NCI-H774 (cell line): ENCODE measurements around the gene PPIP5K2.
"Not testable (repeated sequence)": the region's sequence is repeated elsewhere in the genome, so short reads cannot be mapped to it uniquely, and the experiment has no call there.

Experiments
- DNase-seq: peaks from one replicate; lab custom pipeline; 2025; lab: John Stamatoyannopoulos, UW

PPIP5K2 gene

DNA sequence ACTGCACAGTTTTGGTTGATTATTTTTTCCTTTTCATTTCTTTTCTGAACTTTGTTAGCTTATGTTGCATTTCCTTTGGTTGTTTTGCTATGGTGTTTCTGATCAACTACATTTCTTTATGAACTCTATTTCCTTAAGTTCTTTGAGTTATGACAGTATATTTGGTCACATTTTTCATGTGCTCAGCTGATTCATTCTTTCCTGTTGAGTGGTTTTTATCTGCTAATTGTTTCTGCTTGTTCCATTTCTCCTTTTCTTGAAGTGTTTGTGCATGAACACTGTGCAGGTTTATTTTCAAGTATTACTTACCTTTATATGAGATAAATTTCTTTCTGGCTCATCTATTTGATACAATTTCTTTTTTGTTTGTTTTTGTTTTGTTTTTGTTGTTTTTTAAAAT is 87.6 kb downstream of the PPIP5K2 start:
- DNase-seq: no peak

DNA sequence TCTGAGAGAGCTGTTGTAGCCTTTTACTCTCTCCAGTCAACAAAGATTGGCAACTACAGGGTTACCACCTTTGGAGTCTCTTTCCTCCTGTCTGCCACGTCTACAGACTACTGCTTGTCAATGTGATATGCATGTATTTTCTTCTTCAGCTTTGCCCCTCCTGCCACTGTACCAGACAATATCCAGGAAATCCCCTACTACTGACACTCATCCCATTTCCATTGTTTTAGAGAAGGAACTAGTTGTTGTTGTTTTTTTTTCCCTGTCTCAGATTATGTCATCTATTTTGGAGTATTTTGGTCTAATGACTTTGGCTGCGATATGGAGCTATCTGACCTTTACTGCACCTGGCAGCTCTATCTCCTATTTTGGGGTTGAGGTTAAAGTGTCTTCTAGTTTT is 88.4 kb downstream of the PPIP5K2 start:
- DNase-seq: no peak

DNA sequence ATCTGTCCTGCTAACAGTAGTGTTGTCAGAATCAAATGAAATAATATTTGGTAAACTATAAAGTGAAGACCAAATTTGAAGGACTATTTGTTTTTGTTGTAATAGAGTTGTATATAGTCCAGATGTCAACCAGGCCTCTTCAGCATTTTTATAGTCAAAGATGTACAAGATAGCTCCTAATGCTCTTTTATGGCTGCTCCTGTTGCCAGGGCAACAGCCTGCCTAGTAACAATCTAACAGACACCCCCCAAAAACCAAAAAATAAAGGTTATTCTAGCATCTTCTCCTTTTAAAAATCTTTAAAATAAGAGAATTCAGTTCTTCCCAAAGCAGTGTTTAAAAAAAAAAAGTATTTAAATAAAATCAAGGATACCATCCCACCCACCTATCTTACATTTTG is 89.0 kb downstream of the PPIP5K2 start:
- no peak for DNase-seq

DNA sequence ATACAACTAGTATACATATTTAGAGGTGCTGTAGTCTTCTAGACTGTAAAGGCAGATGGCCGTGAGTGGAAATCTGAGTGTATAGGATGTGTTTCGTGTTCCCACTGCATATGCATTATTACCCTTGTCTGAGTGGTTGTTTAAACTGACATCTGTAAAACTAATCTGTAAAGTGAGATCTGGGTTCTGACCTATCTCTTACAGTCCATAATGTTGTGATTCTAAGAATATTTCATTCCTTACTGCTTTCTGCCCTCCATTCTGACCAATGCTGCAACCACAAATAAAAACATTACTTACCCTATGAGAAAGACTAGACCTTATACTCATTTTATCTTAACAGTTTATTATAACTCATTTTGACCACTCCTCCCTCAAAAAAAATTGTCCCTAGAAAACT is 90.9 kb downstream of the PPIP5K2 start:
- no peak for DNase-seq

DNA sequence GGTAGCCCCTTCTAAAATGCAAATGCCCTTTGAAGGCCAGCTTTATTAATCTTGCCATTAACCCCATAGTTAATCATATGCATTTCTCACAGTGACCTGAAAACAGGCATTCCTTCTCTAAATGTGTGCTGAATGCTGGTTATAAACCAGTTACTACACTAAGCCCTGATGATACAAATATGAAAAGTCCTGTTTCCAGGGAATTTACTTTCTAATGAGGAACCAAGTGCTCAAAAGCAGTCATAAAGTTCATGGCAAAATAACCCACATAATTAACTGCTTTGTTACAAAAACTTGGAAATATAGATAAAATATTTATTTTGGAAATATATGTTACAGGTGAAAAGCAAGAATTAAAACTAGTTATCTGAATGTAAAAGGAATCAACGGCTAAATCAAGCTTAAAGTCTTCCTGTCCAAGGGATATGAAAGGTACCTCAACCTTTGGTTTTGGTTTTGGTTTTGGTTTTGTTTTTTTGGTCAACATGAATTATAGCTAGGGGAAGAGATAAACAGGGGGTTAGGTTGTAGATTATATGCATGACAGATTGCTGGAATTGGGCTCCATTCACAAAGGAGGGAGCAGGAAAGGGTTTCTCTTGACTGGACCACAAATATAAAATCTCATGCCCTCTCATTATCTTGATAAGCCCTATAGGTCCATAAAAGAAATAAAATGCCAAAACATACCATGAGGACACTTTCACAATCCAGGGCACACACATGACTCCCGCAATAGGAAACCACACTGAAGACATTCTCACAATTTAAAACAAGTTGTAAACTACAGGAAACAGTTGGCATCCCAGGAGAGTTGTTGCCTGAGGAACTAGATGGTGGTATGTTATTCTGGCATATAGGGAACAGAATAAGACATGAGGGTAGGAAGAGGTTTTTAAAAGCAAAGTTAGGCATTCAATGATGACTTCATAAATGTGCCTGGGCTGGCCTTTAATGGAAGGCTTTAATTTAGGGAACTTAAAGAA is 91.8 kb downstream of the PPIP5K2 start:
- no peak for DNase-seq

DNA sequence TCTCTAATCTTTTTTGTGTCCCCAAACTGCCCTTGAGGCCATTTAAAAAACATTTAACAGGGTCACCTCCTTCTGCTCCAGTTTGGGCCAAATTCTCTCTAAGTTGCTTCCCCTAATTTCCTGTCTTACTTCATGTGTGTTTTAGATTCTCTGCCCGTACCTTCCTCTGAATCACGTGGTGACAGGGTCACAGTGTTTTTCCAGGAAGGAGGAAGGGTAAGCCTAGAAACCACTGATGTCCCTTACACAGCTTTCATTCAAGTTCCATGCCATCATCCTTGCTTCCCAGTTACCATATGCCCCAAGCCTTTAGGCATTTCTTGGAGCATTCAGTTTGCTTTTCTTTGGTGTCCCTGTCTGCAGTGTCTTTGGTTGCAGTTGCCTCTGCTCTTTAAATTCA is 96.0 kb downstream of the PPIP5K2 start:
- no peak for DNase-seq

DNA sequence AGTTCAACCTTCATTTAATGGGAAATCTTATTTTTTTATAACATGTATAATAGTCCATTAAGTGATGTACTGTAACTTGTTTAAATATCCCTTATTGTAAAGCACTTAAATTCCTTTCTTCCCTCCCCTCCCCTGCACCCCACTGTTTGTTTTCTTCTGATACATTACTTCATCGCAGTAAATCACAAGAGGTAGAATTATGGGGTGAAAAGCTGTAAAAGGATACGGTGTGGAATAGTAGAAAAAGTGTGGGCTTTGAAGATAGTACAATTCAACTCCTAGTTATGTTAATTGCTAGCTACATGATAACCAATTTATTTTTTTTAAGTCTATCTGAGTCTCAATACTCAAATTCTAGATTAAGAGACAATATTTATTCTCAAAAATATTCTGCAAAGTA is 96.6 kb downstream of the PPIP5K2 start:
- DNase-seq: no peak

DNA sequence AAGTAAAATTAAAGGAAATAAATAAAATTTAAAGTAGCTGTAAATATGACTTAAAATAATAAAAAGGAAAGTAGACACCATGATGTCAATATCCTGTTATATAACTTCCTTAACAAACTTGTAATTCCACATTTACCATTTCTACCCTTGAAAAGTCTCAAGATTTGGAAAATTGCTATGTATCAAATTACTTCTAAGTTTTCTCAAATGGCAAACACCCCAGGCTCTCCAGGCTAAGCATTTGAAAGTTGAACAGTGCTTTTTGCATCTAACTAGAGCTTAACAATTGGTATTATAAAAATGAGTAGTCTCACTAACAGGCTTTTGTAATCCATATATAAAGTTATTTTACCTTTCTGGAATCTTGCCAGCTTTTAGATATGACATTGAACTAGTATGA is 97.0 kb downstream of the PPIP5K2 start:
- DNase-seq: no peak

DNA sequence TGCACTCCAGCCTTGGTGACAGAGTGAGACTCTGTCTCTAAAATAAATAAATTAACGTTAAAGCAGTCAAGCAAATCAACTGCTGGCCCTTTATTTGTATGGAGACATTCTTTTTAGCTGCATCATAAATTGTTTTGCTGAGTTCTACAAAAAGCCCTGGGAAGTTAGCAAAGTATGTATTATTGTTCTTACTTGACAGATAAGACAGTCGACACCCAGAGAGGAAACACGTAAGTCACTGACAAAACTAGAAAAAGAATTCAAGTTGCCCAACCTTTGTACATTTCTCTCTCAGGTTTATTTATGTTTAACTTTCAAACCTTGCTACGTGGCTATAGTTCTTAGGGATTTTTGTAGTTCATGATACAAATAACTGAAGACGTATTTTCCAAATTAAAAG is 98.1 kb downstream of the PPIP5K2 start:
- DNase-seq: no peak

DNA sequence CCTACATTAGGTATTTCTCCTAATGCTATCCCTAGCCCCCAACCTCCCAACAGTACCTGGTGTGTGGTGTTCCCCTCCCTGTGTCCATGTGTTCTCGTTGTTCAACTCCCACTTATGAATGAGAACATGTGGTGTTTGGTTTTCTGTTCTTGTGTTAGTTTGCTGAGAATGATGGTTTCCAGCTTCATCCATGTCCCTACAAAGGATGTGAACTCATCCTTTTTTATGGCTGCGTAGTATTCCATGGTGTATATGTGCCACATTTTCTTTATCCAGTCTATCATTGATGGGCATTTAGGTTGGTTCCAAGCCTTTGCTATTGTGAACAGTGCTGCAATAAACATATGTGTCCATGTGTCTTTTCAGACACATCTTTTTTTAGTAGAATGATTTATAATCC is 99.0 kb downstream of the PPIP5K2 start:
- DNase-seq: not testable (repeated sequence)

DNA sequence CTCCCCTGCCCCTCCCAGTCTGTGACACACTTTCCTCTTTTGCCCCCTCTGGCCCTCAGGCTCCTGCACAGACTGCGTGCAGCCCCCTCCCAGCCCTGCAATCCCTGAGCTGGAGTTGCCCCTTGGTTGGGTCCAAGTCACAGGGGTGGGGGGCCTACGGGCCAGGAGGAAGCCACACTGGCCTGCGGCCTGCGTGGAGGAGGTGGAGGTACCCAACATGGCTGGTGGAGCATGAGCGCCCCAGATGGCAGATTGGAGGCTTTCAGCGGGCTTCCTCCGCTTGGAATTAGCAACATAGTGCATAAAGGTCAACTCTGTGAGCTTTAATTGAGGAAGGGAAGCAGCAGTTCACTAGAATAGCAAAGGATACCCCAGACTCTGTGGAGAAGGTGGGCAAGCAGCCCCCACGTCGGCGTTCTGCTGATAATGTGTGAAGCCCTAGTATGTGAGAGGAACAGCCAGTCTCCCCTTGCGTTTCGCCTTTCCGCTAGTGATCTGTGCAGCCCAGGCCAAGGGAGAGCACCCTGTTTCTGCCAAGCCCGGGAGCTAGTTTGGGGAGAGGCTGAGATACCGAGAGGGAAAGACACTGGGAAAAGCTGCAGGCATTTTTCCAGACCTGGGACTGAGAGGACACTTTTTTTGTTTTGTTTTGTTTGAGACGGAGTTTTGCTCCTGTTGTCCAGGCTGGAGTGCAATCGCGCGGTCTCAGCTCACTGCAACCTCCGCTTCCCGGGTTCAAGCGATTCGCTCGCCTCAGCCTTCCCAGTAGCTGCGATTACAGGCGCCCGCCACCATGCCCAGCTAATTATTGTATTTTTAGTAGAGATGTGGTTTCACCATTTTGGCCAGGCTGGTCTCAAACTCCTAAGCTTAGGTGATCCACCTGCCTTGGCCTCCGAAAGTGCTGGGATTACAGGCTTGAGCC is 103.2 kb downstream of the PPIP5K2 start:
- DNase-seq: no peak

DNA sequence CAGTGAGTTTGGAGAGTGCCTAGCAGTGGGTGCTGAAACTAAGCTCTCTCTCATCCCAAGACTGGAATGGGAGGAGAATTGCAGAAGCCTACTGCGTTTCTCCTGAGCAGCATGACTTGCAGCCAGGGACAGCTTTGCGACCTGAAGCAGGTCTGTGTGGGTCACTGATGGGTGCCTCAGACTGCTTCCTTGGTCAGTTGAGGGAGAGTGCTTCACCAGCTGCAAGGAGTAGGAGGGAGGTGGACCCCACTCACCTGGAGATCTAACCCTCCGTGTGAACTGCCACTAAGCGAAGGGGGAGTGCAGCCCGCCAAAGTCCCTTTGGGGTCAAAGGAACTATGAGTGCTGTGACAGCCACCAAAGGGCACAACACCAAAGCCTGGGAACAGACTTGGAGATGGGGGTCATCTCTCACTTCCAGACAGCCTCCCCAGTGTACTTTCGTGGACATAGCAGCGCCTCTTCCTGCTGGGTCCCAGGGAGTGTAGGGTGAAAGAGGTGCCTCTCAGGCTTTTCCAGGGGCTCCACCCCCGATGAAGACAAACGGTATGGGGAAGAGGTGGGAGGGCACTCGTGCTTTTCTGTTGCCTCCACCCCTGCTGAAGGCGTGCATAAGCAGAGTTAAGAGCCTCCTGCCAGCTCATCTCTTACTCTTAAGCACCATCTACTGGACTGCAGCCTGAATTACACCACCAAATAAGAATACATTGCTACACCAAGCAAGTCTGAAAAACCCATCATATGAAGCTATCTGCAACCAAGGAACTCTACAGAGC is 104.2 kb downstream of the PPIP5K2 start:
- DNase-seq: no peak

DNA sequence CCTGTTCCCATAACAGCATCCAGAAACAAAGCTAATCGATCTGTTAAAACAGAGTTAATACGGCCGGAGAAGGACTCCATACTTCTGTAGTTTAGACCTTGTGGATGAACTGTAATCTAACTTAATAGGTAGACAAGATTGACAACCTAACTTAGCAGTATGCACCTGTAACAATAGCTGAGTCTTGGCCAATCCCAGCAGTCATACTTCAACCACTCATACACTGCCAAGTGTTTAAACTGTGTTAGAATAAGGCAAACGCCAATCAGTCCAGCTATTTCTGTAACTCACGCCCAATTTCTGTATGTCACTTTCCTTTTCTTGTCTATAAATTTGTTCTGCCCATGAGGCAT is 104.8 kb downstream of the PPIP5K2 start:
- DNase-seq: no peak

DNA sequence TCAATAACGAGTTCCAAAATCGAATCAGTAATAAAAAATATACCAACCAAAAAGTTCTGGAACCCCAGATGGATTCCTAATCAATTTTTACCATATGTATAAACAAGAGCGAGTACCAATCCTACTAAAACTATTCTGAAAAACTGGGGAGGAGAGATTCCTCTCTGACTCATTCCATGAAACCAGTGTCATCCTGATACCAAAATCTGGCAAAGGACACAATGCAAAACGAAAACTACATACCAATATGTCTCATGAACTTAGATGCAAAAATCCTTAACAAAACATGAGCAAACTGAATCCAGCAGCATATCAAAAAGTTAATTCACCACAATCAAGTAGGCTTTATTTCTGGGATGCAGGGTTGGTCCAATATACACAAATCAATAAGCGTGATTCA is 108.0 kb downstream of the PPIP5K2 start:
- DNase-seq: no peak

DNA sequence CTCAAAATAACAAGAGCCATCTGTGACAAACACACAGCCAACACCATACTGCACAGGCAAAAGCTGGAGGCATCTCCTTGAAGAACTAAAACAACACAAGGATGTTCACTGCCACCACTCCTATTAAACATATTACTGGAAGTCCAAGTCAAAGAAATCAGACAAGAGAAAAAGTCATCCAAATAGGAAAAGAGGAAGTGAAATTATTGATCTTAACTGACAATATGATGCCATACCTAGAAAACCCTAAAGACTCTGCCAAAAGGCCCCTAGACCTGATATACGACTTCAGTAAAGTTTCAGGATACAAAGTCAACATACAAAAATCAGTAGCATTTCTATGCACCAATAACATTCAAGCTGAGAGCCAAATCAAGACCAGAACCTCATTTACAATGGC is 108.5 kb downstream of the PPIP5K2 start:
- DNase-seq: no peak

DNA sequence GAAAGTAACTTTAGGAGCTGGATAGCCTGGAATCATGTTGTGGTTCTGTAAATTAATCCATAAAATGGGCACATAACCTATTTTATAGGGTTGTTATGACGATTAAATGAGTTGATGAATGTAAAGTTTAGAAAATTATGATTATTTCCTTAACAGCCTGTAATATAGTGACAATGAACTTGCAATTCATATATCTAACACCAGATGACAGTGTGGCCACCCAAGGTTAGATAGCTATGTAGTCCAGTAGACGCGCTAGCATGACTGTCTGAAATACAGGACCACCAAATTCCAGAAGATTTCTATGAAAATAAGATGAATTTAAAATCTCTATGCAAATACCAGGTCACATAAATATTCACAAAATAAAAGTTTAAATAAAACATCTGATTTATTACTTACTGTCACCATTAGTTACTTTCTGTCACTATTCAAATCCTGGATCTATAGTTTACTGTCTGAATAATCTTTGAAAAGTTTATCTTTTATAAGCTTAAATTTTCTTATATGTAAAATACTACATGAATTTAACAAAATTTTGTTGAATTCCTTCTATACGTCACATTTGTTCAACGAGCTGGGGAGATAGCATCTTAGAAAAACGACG is 112.4 kb downstream of the PPIP5K2 start:
- DNase-seq: no peak

DNA sequence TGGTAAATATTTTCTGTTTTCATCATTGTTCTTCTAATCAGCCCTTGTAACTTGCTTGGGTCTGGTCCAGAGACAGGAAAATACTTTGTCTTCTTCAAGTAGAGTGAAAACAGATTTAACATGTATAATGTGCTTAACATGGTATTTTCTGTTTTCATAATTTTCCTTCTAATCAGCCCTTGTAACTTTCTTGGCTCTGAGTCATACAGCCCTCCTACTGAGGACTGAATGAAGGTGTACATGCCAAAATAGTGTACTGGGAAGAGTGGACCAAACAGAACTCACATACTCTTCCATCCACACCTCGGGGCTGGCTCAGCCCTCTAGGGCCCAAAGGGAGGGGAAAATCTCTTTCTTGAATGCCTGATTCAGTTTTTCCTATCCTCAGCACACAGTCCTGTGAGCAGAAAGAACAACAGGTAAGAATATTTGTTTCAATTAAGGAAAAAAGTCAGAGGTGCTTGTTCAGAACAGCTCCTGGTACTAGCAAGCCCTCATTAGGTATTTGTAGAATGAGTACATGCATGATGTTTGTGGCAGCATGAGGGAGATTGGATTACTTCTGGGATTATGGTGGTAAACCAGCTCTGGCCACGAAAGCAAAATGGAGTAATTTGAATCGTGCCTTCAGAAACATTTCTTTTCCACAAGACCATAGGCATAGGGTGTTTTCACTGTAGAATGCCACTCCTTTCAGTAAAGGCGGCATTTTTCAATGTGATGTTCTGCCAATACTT is 114.3 kb downstream of the PPIP5K2 start:
- DNase-seq: no peak

DNA sequence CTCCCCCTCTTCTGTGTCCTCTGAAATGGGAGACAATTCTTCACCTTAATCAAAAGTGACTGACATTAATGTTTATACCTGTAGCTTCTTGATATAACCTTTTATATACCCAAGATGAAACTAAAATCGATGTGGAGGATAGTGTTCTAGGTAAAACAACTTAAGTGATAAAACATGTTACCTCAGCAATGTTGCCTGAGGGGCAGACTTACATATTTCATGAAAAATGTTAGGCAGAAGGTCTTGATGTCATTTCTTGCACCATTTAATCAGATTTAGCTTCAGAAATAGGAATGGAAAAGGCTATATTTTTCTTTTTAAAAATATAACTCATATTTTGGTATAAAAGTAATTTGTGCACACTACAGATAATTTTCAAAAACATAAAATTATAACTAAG is 115.8 kb downstream of the PPIP5K2 start:
- DNase-seq: no peak

DNA sequence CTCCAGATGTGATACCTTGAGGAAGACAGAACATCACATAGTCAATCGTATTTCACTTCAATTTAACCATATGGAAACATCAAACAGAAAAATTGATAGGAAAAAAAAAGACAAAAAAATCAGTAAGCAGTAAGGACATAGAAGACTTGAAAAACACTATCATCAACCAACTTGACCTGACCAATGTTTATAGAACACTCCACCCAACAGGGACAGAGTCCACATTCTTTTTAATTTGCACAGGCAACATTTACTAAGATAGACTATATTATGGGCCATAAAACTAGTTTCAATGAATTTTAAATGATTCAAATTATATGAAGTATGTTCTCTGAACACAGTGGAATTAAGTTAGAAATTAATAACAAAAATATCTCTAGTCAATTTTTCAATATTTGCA is 117.7 kb downstream of the PPIP5K2 start:
- no peak for DNase-seq

DNA sequence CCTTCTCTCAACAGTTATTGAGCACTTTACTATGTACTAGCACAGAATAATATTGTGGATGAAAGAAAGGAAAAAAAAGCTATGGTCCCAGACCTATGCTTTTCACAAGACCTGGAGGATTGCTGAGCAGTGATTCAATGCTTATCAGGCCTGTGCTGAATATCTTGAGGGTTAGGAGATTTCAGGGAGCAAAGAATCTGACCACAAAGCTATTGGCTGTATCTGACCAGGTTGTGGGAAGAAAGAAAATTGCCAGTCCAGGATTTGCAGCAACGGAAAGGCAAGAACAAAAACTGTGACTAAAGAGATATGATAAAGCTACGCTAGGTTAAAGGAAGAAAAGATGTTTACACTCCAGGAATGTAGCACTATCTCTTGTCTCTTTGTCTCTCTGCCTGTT is 123.6 kb downstream of the PPIP5K2 start:
- no peak for DNase-seq

DNA sequence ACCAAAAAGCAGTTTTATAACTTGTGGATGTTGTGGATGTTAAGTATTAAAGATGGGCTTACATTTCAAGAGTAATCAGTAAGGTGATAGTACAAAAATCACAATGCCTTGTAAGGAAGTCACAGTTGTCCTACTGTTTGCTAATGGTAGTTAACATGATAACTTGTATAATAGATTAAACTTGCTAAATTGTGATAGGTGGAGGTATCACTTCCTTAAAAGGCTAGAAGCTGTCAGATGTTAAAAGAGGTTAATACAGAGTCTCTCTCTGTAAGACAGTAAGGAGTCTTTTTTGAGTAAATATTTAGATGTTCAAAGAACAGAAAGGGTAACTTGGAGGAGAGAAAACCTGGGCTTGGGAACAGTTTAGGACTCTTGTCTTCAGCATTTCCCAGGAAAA is 124.3 kb downstream of the PPIP5K2 start:
- DNase-seq: no peak
